Peyer's patch (tissue), 4 donors: ENCODE measurements around the gene NRTN.
A peak's percentile ranks its signal among the peaks of the same experiment; 100 is the strongest.

ENCODE experiments used
- CTCF ChIP-seq, 6 experiments: fragments of 450-650 bp in 4 of 6; fragments of 200-600 bp in 2 of 6; sonication (generic) in 1 of 6; IDR thresholded peaks; one replicate each; pipeline ENCODE4 v1.5.1; 2017 to 2019; ENCODE audit warnings: antibody characterized with exemption in 6 of 6, mild to moderate bottlenecking in 3 of 6, moderate library complexity in 1 of 6
- POLR2A ChIP-seq, 2 donors: fragments of 450-650 bp; IDR thresholded peaks; one replicate each; pipeline ENCODE4 v1.5.1; 2017; ENCODE audit warnings: antibody characterized with exemption in 2 of 2, mild to moderate bottlenecking in 2 of 2, moderate library complexity in 2 of 2

- TF ChIP-seq CTCF (IDR thresholded peaks at IDR 0.05) (peak in 1 of 6 experiments; percentile 7), POLR2A (IDR thresholded peaks at IDR 0.05) (peak; percentile 42 to 84)
Observed at GRCh38 chr19:5827891-5828660, 23.2 kb downstream of the NRTN start.
